SK-N-SH (cell line): ENCODE data around the gene RAD51B. TPM values are rescaled to one million over a fixed set of nuclear protein-coding genes. Genes with fewer than 3 reads are reported as not detected.

Source experiments
- CTCF ChIA-PET: fragments of 300-600, 350-600 bp; formaldehyde crosslinking; extraction: SDS; loops from one replicate; lab custom pipeline; 2021; lab: Yijun Ruan, JAX
- POLR2A ChIA-PET: fragments of 350-600 bp; sonication (Branson Sonifier 250); formaldehyde crosslinking; extraction: SDS; loops from one replicate; lab custom pipeline; 2020; ENCODE audit warnings: antibody characterized with exemption, inconsistent platforms; lab: Yijun Ruan, JAX
- DNase-seq: peaks from one replicate; pipeline ENCODE4 v3.0.0; 2012
- H2AFZ ChIP-seq: fragments of 200-600 bp; sonication (generic); 2 replicates; pipeline ENCODE4 v1.8.1; 2016; ENCODE audit warnings: antibody characterized with exemption, mild to moderate bottlenecking, low read depth
- H3F3A ChIP-seq: fragments of 200-600 bp; sonication (generic); replicated peaks from 2 replicates; pipeline ENCODE3; 2016; ENCODE audit warnings: antibody characterized with exemption, mild to moderate bottlenecking; ENCODE audit not compliant: insufficient read depth
- H3K27ac ChIP-seq, 2 experiments: fragments of 200-500 bp in 1 of 2; fragments of 200-600 bp in 1 of 2; sonication (Bioruptor generic) in 1 of 2; sonication (generic), shearing (Covaris generic) in 1 of 2; 2 replicates each; pipeline versions ENCODE4 v1.5.1 to v1.6.1; 2014 to 2016; ENCODE audit warnings: low read depth in 2 of 2, inconsistent platforms in 1 of 2, low read length in 1 of 2, mild to moderate bottlenecking in 1 of 2, mixed read lengths in 1 of 2
- H3K27me3 ChIP-seq: fragments of 200-600 bp; sonication (generic), shearing (Covaris generic); 2 replicates; pipeline ENCODE4 v1.6.1; 2016; ENCODE audit warnings: mixed run types; ENCODE audit not compliant: insufficient read depth
- H3K36me3 ChIP-seq, 2 experiments: fragments of 200-500 bp in 1 of 2; fragments of 200-600 bp in 1 of 2; sonication (Bioruptor generic) in 1 of 2; sonication (generic) in 1 of 2; replicated peaks in 1 of 2; 2 replicates each; pipeline versions ENCODE3 to v1.5.1; 2014 to 2016; ENCODE audit warnings: low read length in 1 of 2, mild to moderate bottlenecking in 1 of 2; ENCODE audit not compliant: insufficient read depth in 2 of 2, control insufficient read depth in 1 of 2
- H3K4me1 ChIP-seq, 2 experiments: fragments of 200-500 bp in 1 of 2; fragments of 200-600 bp in 1 of 2; sonication (Bioruptor generic) in 1 of 2; sonication (generic), shearing (Covaris generic) in 1 of 2; 2 replicates each; pipeline versions ENCODE4 v1.5.1 to v1.6.1; 2014 to 2016; ENCODE audit warnings: low read depth in 1 of 2, low read length in 1 of 2, mixed run types in 1 of 2; ENCODE audit not compliant: insufficient read depth in 2 of 2, control insufficient read depth in 1 of 2
- H3K4me2 ChIP-seq: fragments of 200-600 bp; sonication (generic), shearing (Covaris generic); 2 replicates; pipeline ENCODE4 v1.6.1; 2017; ENCODE audit warnings: mixed run types
- H3K4me3 ChIP-seq, 2 experiments: fragments of 200-500 bp in 1 of 2; fragments of 200-600 bp in 1 of 2; sonication (Bioruptor generic) in 1 of 2; sonication (generic), shearing (Covaris generic) in 1 of 2; 2 replicates each; pipeline versions ENCODE4 v1.5.1 to v1.8.1; 2014 to 2016; ENCODE audit warnings: low read depth in 2 of 2, inconsistent platforms in 1 of 2, low read length in 1 of 2, mild to moderate bottlenecking in 1 of 2, mixed read lengths in 1 of 2, moderate library complexity in 1 of 2
- H3K79me2 ChIP-seq: fragments of 200-600 bp; sonication (generic); 2 replicates; pipeline ENCODE4 v1.8.1; 2017; ENCODE audit warnings: mild to moderate bottlenecking; ENCODE audit not compliant: insufficient read depth
- H3K9ac ChIP-seq: fragments of 200-600 bp; sonication (generic); 2 replicates; pipeline ENCODE4 v1.6.1; 2017; ENCODE audit warnings: mixed run types
- H3K9me2 ChIP-seq: fragments of 200-600 bp; sonication (generic); 2 replicates; pipeline ENCODE4 v1.6.1; 2017; ENCODE audit warnings: mixed run types
- H3K9me3 ChIP-seq: fragments of 200-600 bp; sonication (generic); 2 replicates; pipeline ENCODE4 v1.6.1; 2017; ENCODE audit warnings: mixed run types, mild to moderate bottlenecking, moderate library complexity
- H4K20me1 ChIP-seq: fragments of 200-600 bp; sonication (generic); 2 replicates; pipeline ENCODE4 v1.6.1; 2017; ENCODE audit warnings: mild to moderate bottlenecking, mixed run types; ENCODE audit not compliant: insufficient read depth
- CHD2 ChIP-seq: fragments of 150-350 bp; IDR thresholded peaks from 2 replicates; pipeline ENCODE4 v1.6.1; 2018; ENCODE audit warnings: low read length; ENCODE audit not compliant: partially characterized antibody
- ELF1 ChIP-seq: IDR thresholded peaks from 2 replicates; pipeline ENCODE4 v1.4.0; 2012
- EP300 ChIP-seq, 2 experiments: IDR thresholded peaks; 2 replicates each; pipeline versions ENCODE4 v1.4.0 to v1.6.1; 2012; ENCODE audit warnings: borderline replicate concordance in 1 of 2, low read depth in 1 of 2, low read length in 1 of 2
- EZH2phosphoT487 ChIP-seq: fragments of 200-600 bp; sonication (generic); IDR thresholded peaks from 2 replicates; pipeline ENCODE4 v1.6.1; 2017; ENCODE audit warnings: low read depth, mixed run types, mild to moderate bottlenecking, antibody characterized with exemption, moderate library complexity, borderline replicate concordance
- FOXJ3 ChIP-seq: sonication (generic); formaldehyde crosslinking; IDR thresholded peaks from 2 replicates; pipeline ENCODE4 v1.5.1; 2020; ENCODE audit warnings: mild to moderate bottlenecking, missing genetic modification reagents
- GABPA ChIP-seq: IDR thresholded peaks from 2 replicates; pipeline ENCODE4 v1.4.0; 2012; ENCODE audit warnings: low read depth, mild to moderate bottlenecking
- MXI1 ChIP-seq: IDR thresholded peaks from 2 replicates; pipeline ENCODE4 v1.6.1; 2012; ENCODE audit warnings: mild to moderate bottlenecking, low read depth, low read length, improper control_type of control experiment
- NFIC ChIP-seq: IDR thresholded peaks from 2 replicates; pipeline ENCODE4 v1.4.0; 2012; ENCODE audit warnings: borderline replicate concordance
- PBX3 ChIP-seq: IDR thresholded peaks from 2 replicates; pipeline ENCODE4; 2012
- POLR2AphosphoS5 ChIP-seq: IDR thresholded peaks from 2 replicates; pipeline ENCODE4 v1.6.1; 2012; ENCODE audit warnings: low read depth, low read length
- RCOR1 ChIP-seq: fragments of 150-350 bp; IDR thresholded peaks from 2 replicates; pipeline ENCODE4 v1.6.1; 2017; ENCODE audit warnings: antibody characterized with exemption, low read length
- REST ChIP-seq: IDR thresholded peaks from 2 replicates; pipeline ENCODE4 v1.6.1; 2012; ENCODE audit warnings: mild to moderate bottlenecking, low read depth, low read length, moderate library complexity
- RFX5 ChIP-seq: IDR thresholded peaks from 2 replicates; pipeline ENCODE4 v1.6.1; 2012; ENCODE audit warnings: mild to moderate bottlenecking, improper control_type of control experiment, low read length
- SIN3A ChIP-seq: IDR thresholded peaks from 2 replicates; pipeline ENCODE4 v1.6.1; 2012; ENCODE audit warnings: low read depth, mild to moderate bottlenecking, low read length, moderate library complexity, borderline replicate concordance
- SMC3 ChIP-seq: IDR thresholded peaks from 2 replicates; pipeline ENCODE4 v1.6.1; 2012; ENCODE audit warnings: low read depth, low read length, improper control_type of control experiment
- TEAD4 ChIP-seq: IDR thresholded peaks from 2 replicates; pipeline ENCODE4 v1.4.0; 2012; ENCODE audit warnings: mild to moderate bottlenecking, borderline replicate concordance; ENCODE audit not compliant: insufficient read depth
- USF1 ChIP-seq: IDR thresholded peaks from 2 replicates; pipeline ENCODE4 v1.4.0; 2012; ENCODE audit warnings: low read depth, borderline replicate concordance
- WGBS: methylation state at CpG from one replicate; pipeline ENCODE4 v1.1.6; 2017; ENCODE audit warnings: low lambda C conversion rate; 5-methylcytosine and 5-hydroxymethylcytosine counted together
- polyA plus RNA-seq, 3 experiments: library from polyadenylated mRNA; depleted of rRNA; stranded (reverse); fragments of >200 nt; gene quantifications; 2 replicates each; pipeline ENCODE4 v1.2.3, GENCODE V29; 2012
- TF ChIP-seq, protein P1 (sequence below): IDR thresholded peaks from 2 replicates; pipeline ENCODE4 v1.4.0; 2012; ENCODE audit warnings: low read depth, borderline replicate concordance
- TF ChIP-seq, protein P2 (sequence below): fragments of 150-350 bp; IDR thresholded peaks from 2 replicates; pipeline ENCODE4 v1.6.1; 2017; ENCODE audit warnings: antibody characterized with exemption, low read length, low read depth, borderline replicate concordance
- TF ChIP-seq, protein P3 (sequence below): IDR thresholded peaks from 2 replicates; pipeline ENCODE4 v1.4.0; 2012; ENCODE audit warnings: low read depth

Gene RAD51B
- polyA plus RNA-seq, 1 of the 3 experiments (the other 2 are of a cell fraction): 6.0 TPM

DNA sequence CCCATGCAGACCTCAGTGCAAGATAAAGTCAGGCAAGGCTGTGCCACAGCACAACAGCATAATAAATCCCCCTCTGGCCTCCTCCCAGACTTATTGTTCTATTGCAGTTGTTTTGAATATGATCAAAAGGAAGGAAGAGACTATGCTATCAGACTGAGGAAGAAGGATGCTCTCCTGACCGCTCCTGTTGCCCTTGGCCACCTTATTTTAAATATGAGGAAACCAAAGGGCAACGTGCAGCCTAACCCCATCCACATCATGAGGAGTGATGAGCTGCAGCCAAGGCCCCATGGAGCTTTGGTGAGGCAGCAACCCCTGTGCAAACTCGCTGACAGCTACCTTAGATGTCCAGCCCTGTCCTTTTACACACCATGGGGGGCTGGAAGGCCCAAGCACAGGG lies 681.6 kb downstream of the RAD51B start (continued):
- TF ChIP-seq, protein P1, sequence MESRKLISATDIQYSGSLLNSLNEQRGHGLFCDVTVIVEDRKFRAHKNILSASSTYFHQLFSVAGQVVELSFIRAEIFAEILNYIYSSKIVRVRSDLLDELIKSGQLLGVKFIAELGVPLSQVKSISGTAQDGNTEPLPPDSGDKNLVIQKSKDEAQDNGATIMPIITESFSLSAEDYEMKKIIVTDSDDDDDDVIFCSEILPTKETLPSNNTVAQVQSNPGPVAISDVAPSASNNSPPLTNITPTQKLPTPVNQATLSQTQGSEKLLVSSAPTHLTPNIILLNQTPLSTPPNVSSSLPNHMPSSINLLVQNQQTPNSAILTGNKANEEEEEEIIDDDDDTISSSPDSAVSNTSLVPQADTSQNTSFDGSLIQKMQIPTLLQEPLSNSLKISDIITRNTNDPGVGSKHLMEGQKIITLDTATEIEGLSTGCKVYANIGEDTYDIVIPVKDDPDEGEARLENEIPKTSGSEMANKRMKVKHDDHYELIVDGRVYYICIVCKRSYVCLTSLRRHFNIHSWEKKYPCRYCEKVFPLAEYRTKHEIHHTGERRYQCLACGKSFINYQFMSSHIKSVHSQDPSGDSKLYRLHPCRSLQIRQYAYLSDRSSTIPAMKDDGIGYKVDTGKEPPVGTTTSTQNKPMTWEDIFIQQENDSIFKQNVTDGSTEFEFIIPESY: no peak
- TF ChIP-seq EP300 (IDR thresholded peaks at IDR 0.05; ENCODE audit: borderline replicate concordance in 1 of 2, low read depth in 1 of 2, low read length in 1 of 2): no peak
- no peak for TF ChIP-seq USF1

GRCh38 chr14:68501614-68502052 lies 682.1 kb downstream of the RAD51B start:
- ChIA-PET POLR2A (no interaction called here), CTCF (interaction anchor here (1.8 kb wide), 1 partner anchor 17 kb away, joined by 5 read pairs; no protein-coding TSS in a partner anchor)
- no peaks in the 10 kb centered on the region for H3K9me3 ChIP-seq
- no peaks in the 10 kb centered on the region for H3K79me2 ChIP-seq
- no peak overlapping the region for H3K4me2 ChIP-seq
- 88% methylated on average over 6 of the region's 9 CpGs for WGBS
- H3K4me1 ChIP-seq: peaks cover 0 to 6% of the 10 kb centered on the region in 2 experiments; a peak in 3 of 4 replicates
- H2AFZ ChIP-seq: no peak overlapping the region
- no peak for DNase-seq
- H3K36me3 ChIP-seq: no peaks in the 10 kb centered on the region
- peaks cover 9% of the 10 kb centered on the region for H3F3A ChIP-seq
- H3K27ac ChIP-seq: no peak overlapping the region
- no peaks in the 10 kb centered on the region for H3K9me2 ChIP-seq
- H3K27me3 ChIP-seq: no peaks in the 10 kb centered on the region
- H3K4me3 ChIP-seq: no peak overlapping the region
- H3K9ac ChIP-seq: no peak overlapping the region
- no peaks in the 10 kb centered on the region for H4K20me1 ChIP-seq
- TF ChIP-seq, protein P2, sequence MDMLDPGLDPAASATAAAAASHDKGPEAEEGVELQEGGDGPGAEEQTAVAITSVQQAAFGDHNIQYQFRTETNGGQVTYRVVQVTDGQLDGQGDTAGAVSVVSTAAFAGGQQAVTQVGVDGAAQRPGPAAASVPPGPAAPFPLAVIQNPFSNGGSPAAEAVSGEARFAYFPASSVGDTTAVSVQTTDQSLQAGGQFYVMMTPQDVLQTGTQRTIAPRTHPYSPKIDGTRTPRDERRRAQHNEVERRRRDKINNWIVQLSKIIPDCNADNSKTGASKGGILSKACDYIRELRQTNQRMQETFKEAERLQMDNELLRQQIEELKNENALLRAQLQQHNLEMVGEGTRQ: no peak
- TF ChIP-seq, protein P1: no peak
- TF ChIP-seq EP300 (IDR thresholded peaks at IDR 0.05; ENCODE audit: borderline replicate concordance in 1 of 2, low read depth in 1 of 2, low read length in 1 of 2) (no peak), ELF1 (no peak), FOXJ3 (no peak), MXI1 (no peak), GABPA (no peak), CHD2 (no peak), REST (no peak), SIN3A (no peak), SMC3 (no peak), RFX5 (no peak), PBX3 (no peak), POLR2AphosphoS5 (no peak), EZH2phosphoT487 (no peak), NFIC (no peak), TEAD4 (no peak), RCOR1 (no peak)
- TF ChIP-seq, protein P3, sequence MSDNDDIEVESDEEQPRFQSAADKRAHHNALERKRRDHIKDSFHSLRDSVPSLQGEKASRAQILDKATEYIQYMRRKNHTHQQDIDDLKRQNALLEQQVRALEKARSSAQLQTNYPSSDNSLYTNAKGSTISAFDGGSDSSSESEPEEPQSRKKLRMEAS: no peak
